ENCODE results near the gene IRF2. TPM values are rescaled to one million over a fixed set of nuclear protein-coding genes. Genes with fewer than 3 reads are reported as not detected.

IRF2 gene
- total and polyA plus RNA-seq, 2 of the 8 experiments (the other 6 are each of a cell fraction or from before 2014, with no cell fraction given) = 13.8 to 17.0 TPM

GRCh38 chr4:184408021-184408683, 66.2 kb downstream of the IRF2 start:
- peaks cover 0 to 17% (median 2%) of the 10 kb centered on the region in 4 experiments; a peak in 2 of 8 replicates for H3K36me3 ChIP-seq (ENCODE audit: control insufficient read depth in 2 of 4, insufficient read depth in 4 of 4, low read length in 3 of 4)
- H3K9ac ChIP-seq (replicated peaks in 1 of 4; ENCODE audit: extremely low read depth in 1 of 4, low read depth in 3 of 4, low read length in 3 of 4) = no peak overlapping the region
- no peak overlapping the region for H4K5ac ChIP-seq (ENCODE audit: insufficient read length, low read depth, low read length)
- TF ChIP-seq ATF2 (IDR thresholded peaks at IDR 0.05; ENCODE audit: low read length) (no peak), PHF8 (conservative IDR thresholded peaks at IDR 0.05; ENCODE audit: low read depth, low read length) (no peak), HDAC6 (IDR thresholded peaks at IDR 0.05; ENCODE audit: low read depth, low read length) (no peak), CHD2 (IDR thresholded peaks at IDR 0.05; ENCODE audit: low read length) (no peak), SUZ12 (IDR thresholded peaks at IDR 0.05; ENCODE audit: low read length) (no peak), MAX (IDR thresholded peaks at IDR 0.05) (no peak)
- DNase-seq (ENCODE audit: low read depth in 1 of 2, low spot score in 2 of 2) = no peak
- no peak overlapping the region for H3K4ac ChIP-seq (replicated peaks; ENCODE audit: insufficient read length, low read depth, low read length)
- WGBS, 2 experiments (ENCODE audit: extremely low coverage in 1 of 2, insufficient coverage in 1 of 2, insufficient read length in 1 of 2, insufficient replicate concordance in 2 of 2, low coverage in 1 of 2, low lambda C conversion rate in 2 of 2, missing lambda C conversion rate in 1 of 2) = 75% methylated on average over 8 of the region's 8 CpGs; no CpG with 5 or more reads in 1 of the 2 experiments
- H2AFZ ChIP-seq (ENCODE audit: low read length) = no peak overlapping the region
- H3K79me1 ChIP-seq (ENCODE audit: low read depth, low read length) = no peaks in the 10 kb centered on the region
- no peak overlapping the region for H3K4me3 ChIP-seq (ENCODE audit: extremely low read depth in 1 of 4, insufficient read depth in 2 of 4, low read depth in 3 of 4, low read length in 4 of 4)
- no peaks in the 10 kb centered on the region for H3K27me3 ChIP-seq (replicated peaks in 1 of 4; ENCODE audit: control insufficient read depth in 3 of 4, extremely low read depth in 1 of 4, insufficient read depth in 3 of 4, low read length in 3 of 4)
- H2BK5ac ChIP-seq (ENCODE audit: low read depth, low read length) = peak overlapping the region; percentile 32; the same call in 1 of the 2 replicates
- no peak overlapping the region for H3K56ac ChIP-seq (replicated peaks; ENCODE audit: insufficient read length, low read depth, low read length)
- H2BK15ac ChIP-seq (ENCODE audit: low read length) = no peak overlapping the region
- no peaks in the 10 kb centered on the region for H4K20me1 ChIP-seq (replicated peaks in 1 of 2; ENCODE audit: control insufficient read depth in 1 of 2, insufficient read depth in 2 of 2, low read length in 2 of 2)
- no peak overlapping the region for H2BK120ac ChIP-seq (replicated peaks; ENCODE audit: low read depth, low read length)
- H3K23me2 ChIP-seq (ENCODE audit: low read depth, low read length) = no peaks in the 10 kb centered on the region
- no peak overlapping the region for H4K8ac ChIP-seq (ENCODE audit: extremely low read depth, insufficient read depth, low read length)
- no peak overlapping the region for H3K18ac ChIP-seq (ENCODE audit: extremely low read depth, low read length)
- ChIA-PET CTCF (ENCODE audit: partially characterized antibody) (interaction anchor here (0.6 to 1.7 kb wide), 3 partner anchors 13 to 207 kb away, joined by 3 read pairs; no protein-coding TSS in a partner anchor), POLR2A (ENCODE audit: partially characterized antibody) (interaction anchor here (1.1 kb wide), 1 partner anchor 20 kb away, joined by 3 read pairs; no protein-coding TSS in a partner anchor)
- no peak for FAIRE-seq
- no peak overlapping the region for H2AK5ac ChIP-seq (ENCODE audit: low read depth, low read length)
- H3K4me2 ChIP-seq (ENCODE audit: insufficient read depth in 1 of 2, low read depth in 2 of 2, low read length in 2 of 2) = no peak overlapping the region; a peak in 1 of 4 replicates
- no peak overlapping the region for H3K23ac ChIP-seq (ENCODE audit: insufficient read length)
- no peak overlapping the region for H3K14ac ChIP-seq (ENCODE audit: insufficient read length)
- H4K91ac ChIP-seq (replicated peaks; ENCODE audit: insufficient read length, low read length) = no peak overlapping the region
- peaks cover 5 to 13% (median 9%) of the 10 kb centered on the region in 4 experiments; a peak in 6 of 7 replicates for H3K4me1 ChIP-seq (replicated peaks in 1 of 4; ENCODE audit: control insufficient read depth in 3 of 4, insufficient read depth in 4 of 4, low read length in 3 of 4)
- H2BK12ac ChIP-seq (ENCODE audit: low read depth, low read length) = no peak overlapping the region
- no peaks in the 10 kb centered on the region for H3K9me3 ChIP-seq (ENCODE audit: insufficient read depth in 2 of 2, low read depth in 1 of 2, low read length in 1 of 2)
- no peak overlapping the region for H3K27ac ChIP-seq (ENCODE audit: low read depth, low read length)
- no peaks in the 10 kb centered on the region for H3K79me2 ChIP-seq (ENCODE audit: control insufficient read depth in 1 of 2, insufficient read depth in 2 of 2, low read length in 2 of 2)
- no peak overlapping the region for H2BK20ac ChIP-seq (ENCODE audit: low read length)
